Posterior vena cava (tissue), 2 donors: ENCODE results near the gene GTF3C6. TPM values are rescaled to one million over a fixed set of nuclear protein-coding genes. Genes with fewer than 3 reads are reported as not detected.
"Not testable (repeated sequence)": the region's sequence is repeated elsewhere in the genome, so short reads cannot be mapped to it uniquely, and the experiment has no call there.

ENCODE experiments used
- DNase-seq: peaks from one replicate; pipeline ENCODE4 v3.0.0-alpha.2; 2020; ENCODE audit warnings: low spot score
- intact Hi-C, 2 donors: fragments of 100-400 bp; cut with DNase I; formaldehyde crosslinking; loops; one replicate each; pipeline versions ENCODE4 v1.14.1 to v1.14.2; 2022 to 2023
- total RNA-seq, 2 donors: library from RNA; stranded (reverse); fragmentation: NEBNext Ultra II Directional; extraction: Animal tissue kit (Norgen Biotek cat#: 25700); gene quantifications; one replicate each; pipeline ENCODE4 v1.2.1, GENCODE V29; 2021
- donor health status: DM: yes; HTN: yes; CAD: no.
- donor health status: DM: yes; HTN: yes; CAD: no.

GTF3C6 gene
- total RNA-seq, 2 donors from 2014 or later, result 56.6 to 63.8 TPM

- DNase-seq, result no peak
- intact Hi-C loops, result no loop called here
Measured at GRCh38 chr6:110965629-110966229, 7.2 kb downstream of the GTF3C6 start.

- DNase-seq, intact Hi-C loops: not testable (repeated sequence)
Measured at GRCh38 chr6:110968661-110969060, 10.2 kb downstream of the GTF3C6 start.

- intact Hi-C loops, result no loop called here
- no peak for DNase-seq
Measured at GRCh38 chr6:110971468-110971867, 13.0 kb downstream of the GTF3C6 start.

GRCh38 chr6:110976575-110976974 is 18.1 kb downstream of the GTF3C6 start:
- intact Hi-C loops, result no loop called here

GRCh38 chr6:110979565-110980101 is 21.1 kb downstream of the GTF3C6 start:
- DNase-seq, result no peak
- intact Hi-C loops, result no loop called here

More at GRCh38 chr6:110976575-110976974, 18.1 kb downstream of the GTF3C6 start:
- DNase-seq, result no peak

- DNase-seq, result no peak
- intact Hi-C loops, result no loop called here
Measured at GRCh38 chr6:110980227-110980626, 21.7 kb downstream of the GTF3C6 start.

- intact Hi-C loops, result no loop called here
- DNase-seq, result no peak
Measured at GRCh38 chr6:110980648-110981047, 22.1 kb downstream of the GTF3C6 start.

GRCh38 chr6:110981202-110981600 is 22.7 kb downstream of the GTF3C6 start:
- DNase-seq, result no peak
- intact Hi-C loops, result no loop called here

GRCh38 chr6:110990840-110991576 is 32.5 kb downstream of the GTF3C6 start:
- DNase-seq, result no peak
- intact Hi-C loops, result no loop called here

- intact Hi-C loops, result no loop called here
Measured at GRCh38 chr6:110996691-110997090, 38.2 kb downstream of the GTF3C6 start.

GRCh38 chr6:110999634-111000270 is 41.2 kb downstream of the GTF3C6 start:
- DNase-seq, result no peak
- intact Hi-C loops, result no loop called here

More at GRCh38 chr6:110996691-110997090, 38.2 kb downstream of the GTF3C6 start:
- DNase-seq, result no peak

GRCh38 chr6:111002350-111002749 is 43.8 kb downstream of the GTF3C6 start:
- intact Hi-C loops, result no loop called here
- no peak for DNase-seq

GRCh38 chr6:111011360-111012142 is 53.0 kb downstream of the GTF3C6 start:
- DNase-seq, result no peak
- intact Hi-C loops, result loop anchor here (5.0 to 10.0 kb wide), 2 partner anchors 193 to 201 kb away; no protein-coding TSS in a partner anchor

- intact Hi-C loops, result loop anchor here (5.0 to 10.0 kb wide), 2 partner anchors 193 to 200 kb away; no protein-coding TSS in a partner anchor
- DNase-seq, result no peak
Measured at GRCh38 chr6:111012143-111012452, 53.6 kb downstream of the GTF3C6 start.

GRCh38 chr6:111012520-111012919 is 54.0 kb downstream of the GTF3C6 start:
- intact Hi-C loops, result loop anchor here (5.0 to 10.0 kb wide), 2 partner anchors 192 to 200 kb away; no protein-coding TSS in a partner anchor
- not testable (repeated sequence) for DNase-seq

GRCh38 chr6:111013144-111013915 is 54.8 kb downstream of the GTF3C6 start:
- no peak for DNase-seq
- intact Hi-C loops, result loop anchor here (5.0 to 10.0 kb wide), 2 partner anchors 191 to 199 kb away; no protein-coding TSS in a partner anchor

GRCh38 chr6:111015389-111016124 is 57.1 kb downstream of the GTF3C6 start:
- no peak for DNase-seq
- intact Hi-C loops, result loop anchor here in 1 of 2 donors (10.0 kb wide), 1 partner anchor 189 kb away; no protein-coding TSS in a partner anchor

GRCh38 chr6:111017241-111017640 is 58.7 kb downstream of the GTF3C6 start:
- intact Hi-C loops, result loop anchor here in 1 of 2 donors (10.0 kb wide), 1 partner anchor 188 kb away; no protein-coding TSS in a partner anchor
- not testable (repeated sequence) for DNase-seq
